HTERT RPE-1 (cell line): ENCODE data around the gene TMEM59.
"Not testable (repeated sequence)": the region's sequence is repeated elsewhere in the genome, so short reads cannot be mapped to it uniquely, and the experiment has no call there.

ENCODE experiments used
- in situ Hi-C: fragments of 300-500 bp; cut with MboI; formaldehyde crosslinking; loops from 4 replicates; pipeline ENCODE4 v1.14.3; 2020; ENCODE audit warnings: low sequenced_read_pairs

The TMEM59 gene

GRCh38 chr1:54013393-54014008 is 39.5 kb downstream of the TMEM59 start:
- in situ Hi-C loops: no loop called here

DNA sequence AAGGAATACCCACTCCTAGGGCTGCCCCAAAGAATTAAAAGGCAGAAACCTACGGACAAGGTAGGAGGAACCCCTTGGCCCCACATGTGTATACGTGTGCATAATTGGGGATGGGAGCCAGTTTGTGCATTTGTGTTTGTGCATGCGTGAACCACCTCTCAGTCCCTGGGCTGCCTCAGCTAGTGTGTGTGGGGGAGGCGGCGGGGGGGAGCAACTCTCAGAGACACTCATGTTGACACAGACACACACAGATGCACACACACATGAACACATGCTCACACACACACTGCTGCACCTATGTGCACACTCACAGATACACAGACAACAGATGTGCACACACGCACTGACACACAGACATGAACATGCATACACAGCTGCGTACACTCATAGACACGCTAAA is 40.1 kb downstream of the TMEM59 start:
- in situ Hi-C loops: no loop called here

DNA sequence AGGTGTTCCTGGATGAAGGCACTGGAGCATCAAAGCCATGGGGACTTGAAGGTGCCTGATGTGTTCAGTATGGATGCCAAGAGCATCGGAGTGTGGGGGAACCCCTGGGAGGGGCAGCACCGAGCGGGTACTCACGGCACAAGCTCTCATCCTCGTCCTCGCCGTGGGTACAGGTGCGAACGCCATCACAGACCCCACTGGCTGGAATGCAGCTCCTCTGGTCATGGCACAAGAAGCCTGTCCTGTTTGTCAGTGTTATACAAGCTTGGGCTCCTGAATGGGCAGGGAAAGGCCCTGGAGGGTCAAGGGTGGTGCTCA is 41.0 kb downstream of the TMEM59 start:
- in situ Hi-C loops: no loop called here

GRCh38 chr1:54011316-54012007 is 41.5 kb downstream of the TMEM59 start:
- in situ Hi-C loops: no loop called here

DNA sequence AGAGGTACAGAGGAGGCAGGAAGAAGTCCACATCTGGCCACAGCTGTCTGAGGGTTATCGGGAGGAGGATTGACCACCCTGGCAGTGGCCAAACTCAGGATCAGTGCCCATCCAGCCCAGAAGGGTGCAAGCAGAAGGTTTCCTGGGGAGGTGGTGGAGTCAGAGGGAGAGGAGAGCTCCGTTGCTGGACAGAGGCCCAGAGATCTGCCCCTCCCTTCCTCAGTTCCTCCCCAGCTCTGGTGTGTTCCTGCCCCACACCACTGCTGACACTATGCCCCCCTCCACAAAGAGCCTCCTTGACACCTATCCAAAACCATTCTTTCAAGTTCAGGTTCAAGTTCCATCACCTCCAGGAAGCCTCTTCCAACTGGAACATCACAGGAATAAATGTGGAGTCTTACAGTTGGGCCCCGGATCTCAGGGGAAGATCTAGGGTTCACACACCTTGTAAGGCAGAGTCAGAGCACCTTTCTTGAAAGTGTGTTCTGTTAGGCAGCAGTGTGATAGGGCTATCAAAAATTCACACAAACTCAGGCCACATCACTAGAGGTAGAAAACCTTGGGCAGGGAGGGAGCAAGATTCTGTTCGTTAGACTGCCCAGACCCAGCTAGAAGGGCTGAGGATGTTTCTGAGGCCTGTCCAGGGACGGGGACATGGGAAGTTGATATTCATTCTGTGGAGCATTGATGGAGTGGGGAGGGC is 42.4 kb downstream of the TMEM59 start:
- in situ Hi-C loops: no loop called here

- in situ Hi-C loops: no loop called here
Observed at GRCh38 chr1:54009406-54009805, 43.6 kb downstream of the TMEM59 start.

DNA sequence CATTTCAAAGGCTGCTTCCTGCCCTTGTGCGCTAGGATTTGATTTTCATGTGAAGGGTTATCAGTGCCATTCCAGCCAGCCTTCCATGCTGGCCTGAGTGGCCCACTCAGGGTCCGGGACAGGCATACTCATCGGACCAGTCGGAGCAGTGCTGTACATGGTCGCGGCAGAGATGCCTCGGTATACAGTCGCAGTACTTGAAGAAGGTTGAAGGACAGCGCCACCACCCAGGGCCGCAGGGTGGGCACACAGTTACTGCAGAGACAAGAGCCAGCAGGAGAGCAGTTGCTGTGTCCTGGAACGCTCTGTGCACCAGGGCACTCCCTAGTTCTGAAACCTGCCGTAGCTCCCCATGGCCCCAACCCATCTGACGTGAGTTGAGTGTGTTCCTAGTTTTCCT is 44.1 kb downstream of the TMEM59 start:
- in situ Hi-C loops: no loop called here

GRCh38 chr1:54007613-54008012 is 45.4 kb downstream of the TMEM59 start:
- in situ Hi-C loops: no loop called here

- in situ Hi-C loops: no loop called here
Observed at GRCh38 chr1:54006508-54006907, 46.5 kb downstream of the TMEM59 start.

GRCh38 chr1:54004481-54005049 is 48.4 kb downstream of the TMEM59 start:
- in situ Hi-C loops: no loop called here

DNA sequence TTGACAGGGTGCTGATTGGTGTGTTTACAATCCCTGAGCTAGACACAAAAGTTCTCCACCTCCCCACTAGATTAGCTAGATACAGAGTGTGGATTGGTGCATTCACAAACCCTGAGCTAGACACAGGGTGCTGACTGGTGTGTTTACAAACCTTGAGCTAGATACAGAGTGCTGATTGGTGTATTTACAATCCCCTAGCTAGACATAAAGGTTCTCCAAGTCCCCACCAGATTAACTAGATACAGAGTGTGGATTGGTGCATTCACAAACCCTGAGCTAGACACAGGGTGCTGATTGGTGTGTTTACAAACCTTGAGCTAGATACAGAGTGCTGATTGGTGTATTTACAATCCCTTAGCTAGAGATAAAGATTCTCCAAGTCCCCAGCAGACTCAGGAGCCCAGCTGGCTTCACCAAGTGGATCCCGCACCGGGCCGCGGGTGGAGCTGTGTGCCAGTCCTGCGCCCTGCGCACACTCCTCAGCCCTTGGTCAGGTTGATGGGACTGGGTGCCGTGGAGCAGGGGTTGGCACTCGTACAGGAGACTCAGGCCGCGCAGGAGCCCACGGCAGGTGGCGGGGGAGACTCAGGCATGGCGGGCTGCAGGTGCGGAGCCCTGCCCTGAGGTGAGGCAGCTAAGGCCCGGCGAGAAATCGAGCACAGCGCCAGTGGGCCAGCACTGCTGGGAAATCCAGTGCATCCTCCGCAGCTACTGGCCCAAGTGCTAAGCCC is 49.1 kb downstream of the TMEM59 start:
- in situ Hi-C loops: not testable (repeated sequence)

DNA sequence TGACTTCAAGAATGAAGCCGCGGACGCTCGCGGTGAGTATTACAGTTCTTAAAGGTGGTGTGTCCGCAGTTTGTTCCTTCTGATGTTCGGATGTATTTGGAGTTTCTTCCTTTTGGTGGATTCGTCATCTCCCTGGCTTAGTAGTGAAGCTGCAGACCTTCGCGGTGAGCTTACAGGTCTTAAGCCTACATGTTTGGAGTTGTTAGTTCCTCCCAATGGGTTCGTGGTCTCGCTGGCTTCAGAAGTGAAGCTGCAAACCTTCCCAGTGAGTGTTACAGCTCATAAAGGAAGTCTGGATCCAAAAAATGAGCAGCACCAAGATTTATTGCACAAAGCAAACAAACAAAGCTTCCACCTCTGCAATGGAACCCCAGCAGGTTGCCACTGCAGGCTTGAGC is 49.8 kb downstream of the TMEM59 start:
- in situ Hi-C loops: no loop called here

DNA sequence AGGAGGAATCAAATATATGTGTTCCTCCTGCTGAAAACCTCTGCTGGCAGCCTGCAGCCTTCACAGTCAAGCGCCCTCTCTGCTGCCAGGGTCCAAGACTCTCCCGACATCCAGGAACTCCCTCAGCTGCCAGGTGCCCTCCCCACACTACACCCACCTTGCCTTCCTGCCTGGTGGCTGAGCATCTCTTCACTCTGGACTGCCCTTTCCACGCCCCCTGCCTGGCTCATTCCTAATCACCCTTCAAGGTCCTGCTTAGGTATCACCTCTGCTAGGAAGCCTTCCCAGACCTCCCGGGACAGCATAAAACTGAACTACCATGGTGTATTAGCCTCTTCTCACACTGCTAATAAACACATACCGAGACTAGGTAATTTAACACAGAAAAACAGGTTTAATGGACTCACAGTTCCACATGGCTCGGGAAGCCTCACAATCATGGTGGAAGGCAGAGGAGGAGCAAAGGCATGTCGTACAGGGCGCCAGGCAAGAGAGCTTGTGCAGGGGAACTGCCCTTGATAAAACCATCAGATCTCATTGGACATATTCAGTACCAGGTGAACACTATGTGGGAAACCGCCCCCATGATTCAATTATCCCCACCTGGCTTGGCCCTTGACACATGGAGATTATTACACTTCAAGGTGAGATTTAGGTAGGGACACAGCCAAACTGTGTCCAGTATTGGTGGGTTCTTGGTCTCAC is 50.3 kb downstream of the TMEM59 start:
- in situ Hi-C loops: no loop called here

DNA sequence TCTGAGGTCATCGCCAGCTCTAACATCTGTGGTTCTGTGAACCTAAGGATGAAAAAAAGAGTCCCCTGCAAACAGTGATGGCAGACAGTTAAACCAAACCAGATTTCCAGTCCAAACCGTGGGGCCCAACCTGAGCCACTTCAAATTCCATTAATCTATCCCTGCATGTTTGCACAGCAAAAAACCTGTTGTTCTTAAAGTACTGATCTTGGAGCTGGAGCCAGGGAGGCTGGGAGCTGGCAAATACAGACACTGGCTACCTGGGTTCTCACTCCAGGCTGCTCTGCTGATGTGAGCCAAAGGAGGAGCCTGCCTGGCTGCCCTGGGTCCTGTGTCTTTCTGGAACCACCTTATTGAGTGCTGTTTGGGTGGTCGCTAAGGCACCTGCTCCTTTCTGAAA is 51.4 kb downstream of the TMEM59 start:
- in situ Hi-C loops: no loop called here

GRCh38 chr1:53999920-54000319 is 53.1 kb downstream of the TMEM59 start:
- in situ Hi-C loops: no loop called here

GRCh38 chr1:53998223-53998622 is 54.8 kb downstream of the TMEM59 start:
- in situ Hi-C loops: no loop called here

DNA sequence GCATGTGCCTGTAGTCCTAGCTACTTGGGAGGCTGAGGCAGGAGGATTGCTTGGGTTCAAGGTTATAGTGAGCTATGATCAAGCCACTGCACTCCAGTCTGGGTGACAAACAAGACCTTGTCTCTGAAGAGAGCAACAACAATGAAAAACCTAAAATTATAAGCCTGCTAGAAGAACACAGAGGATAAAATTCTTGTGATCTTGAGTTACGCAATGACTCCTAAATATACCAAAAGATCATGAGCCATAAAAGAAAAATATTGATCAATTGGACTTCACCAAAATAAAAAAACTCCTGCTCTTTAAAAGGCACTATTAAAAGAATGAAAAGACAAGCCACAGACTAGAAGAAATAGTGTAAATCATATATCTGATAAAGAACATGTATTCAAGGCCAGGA is 57.3 kb downstream of the TMEM59 start:
- in situ Hi-C loops: no loop called here

DNA sequence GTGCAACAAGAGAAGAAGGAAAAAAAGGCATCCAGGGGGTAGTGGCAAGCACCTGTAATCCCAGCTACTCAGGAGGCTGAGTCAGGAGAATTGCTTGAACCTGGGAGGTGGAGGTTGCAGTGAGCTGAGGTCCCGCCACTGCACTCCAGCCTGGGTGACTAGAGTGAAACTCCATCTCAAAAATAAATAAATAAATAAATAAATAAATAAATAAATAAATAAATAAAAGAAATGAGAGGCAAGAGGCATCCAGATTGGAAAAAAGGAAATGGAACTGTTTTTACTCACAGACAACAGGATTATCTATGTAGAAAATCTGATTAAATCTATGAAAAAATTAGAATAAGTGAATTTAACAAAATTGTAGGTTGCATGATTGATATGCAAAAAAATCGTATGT is 58.5 kb downstream of the TMEM59 start:
- in situ Hi-C loops: not testable (repeated sequence)

GRCh38 chr1:53992085-53992874 is 60.7 kb downstream of the TMEM59 start:
- in situ Hi-C loops: no loop called here

- in situ Hi-C loops: no loop called here
Observed at GRCh38 chr1:53987880-53988279, 65.1 kb downstream of the TMEM59 start.
